ENCODE results near the gene ITPRIPL2.

The ITPRIPL2 gene

GRCh38 chr16:19093631-19094541 is 19.9 kb upstream of the ITPRIPL2 start:
- DNase-seq = no peak

GRCh38 chr16:19094542-19095365 is 19.0 kb upstream of the ITPRIPL2 start:
- no peak for DNase-seq

DNA sequence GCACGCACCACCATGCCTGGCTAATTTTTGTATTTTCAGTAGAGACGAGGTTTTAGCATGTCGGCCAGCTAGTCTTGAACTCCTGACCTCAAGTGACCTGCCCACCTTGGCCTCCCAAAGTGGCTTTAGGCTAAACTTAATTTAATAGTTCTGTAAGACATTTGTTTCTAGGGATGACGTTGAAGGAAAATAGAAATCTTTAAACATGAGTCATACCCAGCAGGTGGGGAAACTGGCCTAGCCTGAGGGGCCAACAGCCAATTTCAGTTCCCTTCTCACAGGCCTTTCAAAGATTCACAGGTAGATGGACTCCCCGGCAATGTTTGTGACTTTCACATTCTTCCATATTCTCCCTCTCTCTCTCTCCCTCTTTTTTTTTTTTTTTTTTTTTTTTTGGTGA is 18.1 kb upstream of the ITPRIPL2 start:
- DNase-seq = no peak

DNA sequence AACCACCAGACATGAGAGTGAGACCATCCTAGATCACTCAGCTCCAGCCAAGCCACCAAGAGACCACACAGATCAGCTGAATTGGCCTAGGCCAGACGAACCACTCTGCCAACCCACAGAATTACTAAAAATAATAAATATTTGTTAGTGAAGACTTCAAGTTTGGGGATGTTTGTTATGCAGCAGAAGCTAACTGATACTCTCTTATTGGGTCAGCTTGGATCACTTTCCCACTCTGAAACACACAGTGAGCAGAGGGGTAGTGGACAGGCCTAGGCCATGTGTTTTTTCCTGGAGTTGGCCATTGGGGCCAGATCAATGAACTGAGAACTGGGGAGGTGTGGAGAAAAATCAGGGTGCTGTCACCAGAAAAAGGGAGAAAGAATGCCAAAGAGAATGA is 15.6 kb upstream of the ITPRIPL2 start:
- DNase-seq = no peak

DNA sequence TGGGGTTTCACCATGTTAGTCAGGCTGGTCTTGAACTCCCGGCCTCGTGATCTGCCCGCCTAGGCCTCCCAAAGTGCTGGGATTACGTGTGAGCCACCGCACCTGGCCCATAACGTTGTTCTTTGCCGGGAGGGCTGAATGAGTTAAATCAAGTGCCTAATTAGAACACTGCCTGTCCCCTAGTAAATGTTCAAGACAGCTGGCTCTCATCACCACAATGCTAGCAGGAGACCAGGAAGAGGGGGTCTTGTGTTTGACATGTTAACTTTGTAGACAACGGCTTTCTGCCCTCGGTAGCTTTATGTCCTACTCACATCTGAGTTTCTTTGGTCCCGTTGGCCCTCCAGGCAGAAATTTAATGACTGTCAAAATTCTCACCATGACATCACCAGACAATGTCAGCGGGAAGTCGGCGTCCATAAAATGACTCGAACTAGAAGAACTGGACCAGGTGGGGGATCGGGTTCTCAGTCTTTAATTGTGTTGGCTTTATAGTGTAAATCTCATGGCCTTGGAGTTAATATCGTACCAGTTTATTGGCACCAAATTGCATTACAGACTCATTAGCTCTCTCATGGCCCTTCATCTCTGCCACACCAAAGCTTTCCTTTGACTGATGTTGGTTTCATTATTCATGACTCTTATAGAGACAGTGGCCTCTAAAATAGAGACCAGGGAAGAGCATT is 11.4 kb upstream of the ITPRIPL2 start:
- no peak for DNase-seq

DNA sequence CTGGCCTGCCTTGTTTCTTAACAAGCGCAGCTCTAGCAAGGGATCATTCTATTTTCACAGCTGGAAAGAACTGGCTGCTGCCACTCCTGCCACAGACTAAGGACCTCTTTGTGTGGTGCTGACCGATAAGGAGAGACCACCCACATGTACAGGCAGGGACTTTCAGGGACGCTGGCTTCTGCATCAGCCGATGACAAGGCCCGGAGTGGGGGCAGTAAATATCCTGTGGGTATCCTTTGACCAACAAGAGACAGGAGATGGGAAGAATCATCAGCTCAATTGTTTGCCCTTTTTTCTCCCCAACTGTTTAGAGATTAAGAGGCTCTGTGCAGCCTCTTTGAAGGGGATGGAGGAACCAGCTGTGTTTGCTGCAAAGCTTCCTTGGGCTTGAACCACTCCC is 9.2 kb upstream of the ITPRIPL2 start:
- DNase-seq = no peak

GRCh38 chr16:19105131-19105530 is 8.6 kb upstream of the ITPRIPL2 start:
- DNase-seq = no peak

DNA sequence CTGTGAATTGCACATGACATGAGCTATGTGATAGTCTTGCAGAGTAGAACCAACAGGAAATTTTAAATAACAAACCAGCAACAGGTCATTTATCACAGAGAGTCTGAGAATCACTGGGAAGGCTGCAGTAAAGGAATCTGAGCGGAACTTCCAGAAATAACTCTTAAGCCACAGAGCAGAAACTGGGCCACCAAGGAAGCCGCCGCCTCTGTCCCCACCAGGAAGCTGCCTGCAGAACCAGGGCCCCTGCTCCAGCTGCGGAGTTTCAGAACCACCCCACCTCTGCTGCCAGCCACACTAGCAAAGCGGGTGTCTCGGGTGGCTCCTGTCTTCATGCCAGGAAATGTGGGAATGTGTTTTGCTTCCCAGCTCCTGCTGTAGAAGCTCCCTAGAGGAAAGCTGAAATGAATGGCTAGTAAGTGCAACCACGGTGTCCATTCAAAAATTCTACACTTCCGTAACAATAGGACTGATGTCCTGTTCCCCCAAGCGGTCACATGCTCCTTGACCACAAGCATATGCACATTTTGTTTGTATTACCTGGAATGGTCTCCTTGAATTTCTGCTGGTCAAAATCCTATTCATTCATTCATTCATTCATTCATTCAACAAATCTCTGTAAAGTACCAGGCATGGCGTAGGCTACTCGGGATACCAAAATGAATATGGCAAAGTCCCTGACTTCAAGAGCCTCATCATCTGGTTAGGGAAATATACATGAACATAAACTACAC is 7.7 kb upstream of the ITPRIPL2 start:
- DNase-seq = no peak

DNA sequence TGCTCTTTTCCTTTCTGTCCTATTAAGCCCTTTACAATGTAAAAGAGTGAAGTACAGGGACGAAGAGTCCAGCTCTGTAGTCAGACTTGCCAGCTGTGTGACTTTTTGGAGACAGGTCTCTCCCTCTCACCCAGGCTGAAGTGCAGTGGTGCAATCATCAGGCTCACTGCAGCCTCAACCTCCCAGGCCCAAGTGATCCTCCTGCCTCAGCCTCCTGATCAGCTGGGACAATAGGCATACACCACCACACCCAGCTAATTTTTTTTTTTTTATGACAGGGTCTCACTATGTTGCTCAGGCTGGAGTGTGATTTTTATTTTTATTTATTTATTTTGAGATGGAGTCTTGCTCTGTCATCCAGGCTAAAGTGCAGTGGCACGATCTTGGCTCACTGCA is 7.1 kb upstream of the ITPRIPL2 start:
- DNase-seq = no peak

DNA sequence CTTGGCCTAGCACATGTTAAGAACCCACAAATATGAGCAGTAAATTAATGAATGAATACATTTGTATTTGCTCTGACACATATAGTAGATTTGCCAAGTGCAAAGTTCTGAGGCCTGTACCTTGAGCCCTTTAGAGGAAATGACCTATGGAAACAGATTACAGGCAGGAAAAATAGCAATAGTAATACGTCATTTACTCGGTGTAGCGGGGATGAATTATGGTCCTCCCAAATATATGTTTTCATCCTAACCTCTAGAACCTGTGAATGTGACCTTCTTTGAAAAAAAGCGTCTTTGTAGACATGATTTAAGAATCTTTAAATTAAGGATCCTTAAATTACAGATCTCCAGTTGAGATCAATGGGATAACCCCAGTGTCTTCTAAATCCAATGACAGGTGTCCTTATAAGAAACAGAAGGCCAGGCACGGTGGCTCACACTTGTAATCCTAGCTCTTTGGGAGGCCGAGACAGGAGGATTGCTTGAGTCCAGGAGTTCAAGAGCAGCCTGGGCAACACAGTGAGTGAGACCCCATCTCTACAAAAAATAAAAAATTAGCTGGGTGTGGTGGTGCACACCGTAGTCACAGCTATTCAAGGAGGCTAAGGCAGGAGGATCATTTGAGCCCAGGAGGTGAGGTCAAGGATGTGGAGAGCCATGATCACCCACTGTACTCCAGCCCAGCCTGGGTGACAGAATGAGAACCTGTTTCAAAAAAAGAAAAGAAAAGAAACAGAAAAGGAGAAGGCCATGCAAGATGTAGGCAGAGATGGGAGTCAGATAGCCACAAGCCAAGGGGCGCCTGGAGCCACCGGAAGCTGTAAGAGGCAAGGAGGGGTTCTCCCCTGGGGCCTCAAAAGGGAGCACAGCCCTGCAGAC is 5.1 kb upstream of the ITPRIPL2 start:
- DNase-seq = no peak

- DNase-seq = no peak
Measured at GRCh38 chr16:19109288-19109664, 4.5 kb upstream of the ITPRIPL2 start.

GRCh38 chr16:19110537-19111360 is 3.0 kb upstream of the ITPRIPL2 start:
- DNase-seq = no peak

GRCh38 chr16:19112099-19112407 is 1.7 kb upstream of the ITPRIPL2 start:
- DNase-seq = no peak

- DNase-seq = no peak
Measured at GRCh38 chr16:19114359-19115147, 789 bp downstream of the ITPRIPL2 start.

DNA sequence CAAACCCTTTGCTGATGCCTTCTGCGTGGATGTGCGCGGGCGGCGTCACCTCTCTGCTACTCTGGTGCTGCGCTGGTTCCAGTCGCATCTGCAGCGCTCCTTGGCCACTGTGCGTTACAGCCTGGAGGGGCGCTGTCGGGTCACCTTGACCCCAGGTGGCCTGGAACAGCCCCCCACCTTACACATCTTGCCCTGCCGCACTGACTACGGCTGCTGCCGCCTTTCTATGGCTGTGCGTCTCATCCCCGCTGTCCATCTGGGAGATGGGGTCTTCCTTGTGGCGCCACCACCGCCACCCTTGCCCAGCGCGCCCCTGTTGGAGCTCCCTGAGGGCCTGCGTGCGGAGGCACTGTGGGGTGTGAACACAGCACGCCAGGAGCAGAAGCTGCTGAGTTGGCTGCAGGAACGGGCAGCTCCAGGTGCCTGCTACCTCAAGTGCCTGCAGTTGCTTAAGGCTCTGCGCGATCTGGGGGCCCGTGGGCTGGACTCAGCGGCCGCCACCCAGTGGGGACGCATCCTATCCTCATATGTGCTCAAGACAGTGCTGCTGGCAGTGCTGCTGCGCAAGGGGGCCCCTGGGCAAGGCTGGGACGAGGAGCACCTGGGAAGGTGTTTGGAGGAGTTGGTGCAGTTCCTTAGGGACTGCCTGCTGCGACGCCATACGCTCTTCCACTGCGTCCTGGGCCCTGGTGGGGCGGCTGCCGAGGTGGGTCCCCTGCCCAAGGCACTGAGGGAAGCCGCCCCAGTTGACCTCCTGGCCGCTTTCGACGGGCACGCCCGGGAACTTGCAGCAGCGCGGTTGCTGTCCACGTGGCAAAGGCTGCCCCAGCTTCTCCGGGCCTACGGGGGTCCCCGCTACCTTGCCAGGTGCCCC is 1.6 kb downstream of the ITPRIPL2 start:
- DNase-seq = no peak

DNA sequence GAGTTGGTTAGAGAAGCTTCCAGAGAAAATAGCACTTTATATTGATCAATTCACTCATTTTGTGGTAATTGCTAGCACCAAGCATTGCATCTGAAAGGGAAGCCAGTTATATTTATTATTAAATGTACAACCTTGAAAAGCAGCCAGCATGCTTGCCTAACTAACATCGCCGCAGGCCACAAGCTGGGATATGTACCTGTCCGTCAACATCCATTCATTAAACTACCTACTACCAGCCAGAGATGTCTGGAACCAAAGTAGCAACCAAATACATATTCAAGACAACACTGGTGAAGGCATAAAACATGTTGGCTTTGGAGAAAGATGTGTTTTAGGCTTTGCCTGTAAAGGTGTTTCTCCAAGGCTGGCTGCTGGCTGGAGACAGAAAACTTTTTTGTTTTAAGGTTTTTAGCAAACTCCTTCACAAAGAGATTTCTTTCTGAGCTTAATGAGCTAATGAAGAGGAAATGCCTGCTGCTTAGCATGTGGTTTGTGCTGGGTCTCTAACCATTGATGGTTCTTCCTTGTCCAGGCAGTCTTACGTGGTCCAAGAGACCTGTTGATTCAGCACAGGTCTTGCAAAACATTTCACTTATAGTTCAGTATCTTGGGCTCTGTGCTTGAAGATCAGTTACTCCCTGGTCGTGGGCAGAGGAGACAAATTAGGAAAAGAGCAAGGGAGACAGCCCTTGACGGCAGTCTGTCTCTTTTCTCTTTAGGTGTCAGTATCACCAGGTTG is 3.1 kb downstream of the ITPRIPL2 start:
- DNase-seq = no peak

GRCh38 chr16:19118938-19119431 is 5.2 kb downstream of the ITPRIPL2 start:
- no peak for DNase-seq

GRCh38 chr16:19119564-19119963 is 5.8 kb downstream of the ITPRIPL2 start:
- DNase-seq = no peak
